ENCODE data around the gene BUB1. TPM values are rescaled to one million over a fixed set of nuclear protein-coding genes. Genes with fewer than 3 reads are reported as not detected.

Gene BUB1
- total RNA-seq, 1 donor from 2014 or later, result 7.1 TPM

DNA sequence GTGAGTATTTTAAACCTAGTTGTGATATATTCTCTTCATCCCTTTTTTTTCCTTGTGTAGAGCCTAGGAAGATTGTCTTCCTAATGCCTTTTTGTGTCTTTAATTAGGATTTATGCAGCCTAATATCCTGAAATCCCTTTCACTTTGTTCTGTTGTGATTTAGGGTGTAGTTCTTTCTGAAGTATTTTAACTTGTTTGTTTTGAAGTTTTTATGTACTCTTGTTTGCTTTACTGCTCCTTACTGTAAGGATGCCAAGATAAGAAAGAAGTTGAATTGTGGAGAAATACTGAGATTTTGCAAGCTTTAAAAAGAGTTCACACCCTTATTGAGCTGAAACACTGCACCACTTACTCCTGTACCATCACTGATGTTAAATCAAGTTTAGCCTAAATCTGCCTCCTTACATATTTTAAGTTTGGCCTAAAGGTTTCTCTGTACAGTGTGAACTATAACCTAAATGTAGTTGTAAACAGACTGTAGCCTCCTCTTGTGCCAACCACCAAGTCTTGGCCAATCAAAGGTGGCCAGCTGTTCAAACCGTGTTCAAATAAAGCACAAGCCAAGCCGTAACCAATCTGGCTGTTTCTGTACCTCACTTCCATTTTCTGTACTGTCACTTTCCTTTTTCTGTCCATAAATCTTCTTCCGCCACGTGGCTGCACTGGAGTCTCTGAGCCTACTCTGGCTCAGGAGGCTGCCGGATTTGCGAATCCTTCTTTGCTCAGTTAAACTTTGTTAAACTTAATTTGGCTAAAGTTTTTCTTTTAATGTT, 36.8 kb upstream of the BUB1 start:
- DNase-seq (ENCODE audit: low spot score), result no peak
- peaks cover 4% of the 10 kb centered on the region for H3K36me3 Mint-ChIP-seq (ENCODE audit: low read depth)
- H3K4me3 Mint-ChIP-seq (ENCODE audit: unreplicated experiment), result no peak overlapping the region
- no peak overlapping the region for H3K27ac Mint-ChIP-seq (ENCODE audit: unreplicated experiment)
- peaks cover 45% of the 10 kb centered on the region for H3K27me3 Mint-ChIP-seq (ENCODE audit: low read depth)
- peaks cover 3% of the 10 kb centered on the region for H3K9me3 Mint-ChIP-seq (ENCODE audit: low read depth)
- TF ChIP-seq, protein P1, sequence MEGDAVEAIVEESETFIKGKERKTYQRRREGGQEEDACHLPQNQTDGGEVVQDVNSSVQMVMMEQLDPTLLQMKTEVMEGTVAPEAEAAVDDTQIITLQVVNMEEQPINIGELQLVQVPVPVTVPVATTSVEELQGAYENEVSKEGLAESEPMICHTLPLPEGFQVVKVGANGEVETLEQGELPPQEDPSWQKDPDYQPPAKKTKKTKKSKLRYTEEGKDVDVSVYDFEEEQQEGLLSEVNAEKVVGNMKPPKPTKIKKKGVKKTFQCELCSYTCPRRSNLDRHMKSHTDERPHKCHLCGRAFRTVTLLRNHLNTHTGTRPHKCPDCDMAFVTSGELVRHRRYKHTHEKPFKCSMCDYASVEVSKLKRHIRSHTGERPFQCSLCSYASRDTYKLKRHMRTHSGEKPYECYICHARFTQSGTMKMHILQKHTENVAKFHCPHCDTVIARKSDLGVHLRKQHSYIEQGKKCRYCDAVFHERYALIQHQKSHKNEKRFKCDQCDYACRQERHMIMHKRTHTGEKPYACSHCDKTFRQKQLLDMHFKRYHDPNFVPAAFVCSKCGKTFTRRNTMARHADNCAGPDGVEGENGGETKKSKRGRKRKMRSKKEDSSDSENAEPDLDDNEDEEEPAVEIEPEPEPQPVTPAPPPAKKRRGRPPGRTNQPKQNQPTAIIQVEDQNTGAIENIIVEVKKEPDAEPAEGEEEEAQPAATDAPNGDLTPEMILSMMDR (IDR thresholded peaks at IDR 0.05), result no peak
- peaks cover 17% of the 10 kb centered on the region for H3K4me1 Mint-ChIP-seq (ENCODE audit: low read depth)

DNA sequence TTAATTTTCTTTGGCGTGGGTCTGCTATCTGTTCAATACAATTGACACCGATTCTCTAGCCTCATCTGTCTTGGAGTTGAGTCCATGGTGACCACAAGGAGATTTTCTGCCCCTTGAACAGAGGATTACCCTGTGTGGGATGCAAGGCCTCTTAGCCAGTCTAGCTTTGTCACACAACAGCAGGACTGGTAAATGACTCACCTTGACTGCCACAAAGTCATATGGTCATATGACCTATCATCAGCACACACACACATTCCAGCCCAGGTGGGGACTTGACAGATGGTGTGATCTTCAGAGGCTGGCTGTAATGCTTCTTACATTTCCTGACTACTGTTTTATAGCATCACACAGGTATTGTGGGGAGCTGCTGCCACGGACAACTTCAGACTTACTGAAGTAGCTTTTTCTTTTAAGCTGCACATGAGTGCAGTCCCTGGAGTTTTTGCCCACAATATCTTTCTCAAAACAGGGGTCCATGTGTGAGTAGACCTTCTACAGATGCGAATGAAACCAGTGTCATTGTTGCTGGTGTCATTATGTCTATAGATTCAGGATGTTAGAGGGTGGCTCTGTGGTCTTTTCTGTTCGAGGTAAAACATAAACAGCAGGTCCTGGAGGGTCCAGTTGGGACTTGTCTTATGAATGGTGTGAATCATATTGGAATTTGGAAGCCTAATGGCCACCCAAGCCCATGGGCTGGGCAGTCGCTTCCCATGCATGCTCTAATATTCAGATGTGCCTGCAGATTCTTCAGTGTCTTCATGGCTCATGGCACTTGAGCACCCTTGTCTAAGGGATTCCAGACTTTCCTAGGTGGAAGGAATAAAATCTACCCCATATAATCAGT, 35.9 kb upstream of the BUB1 start:
- Mint-ChIP-seq H3K4me1 (ENCODE audit: low read depth) (peaks cover 17% of the 10 kb centered on the region), H3K27me3 (ENCODE audit: low read depth) (peaks cover 53% of the 10 kb centered on the region), H3K4me3 (ENCODE audit: unreplicated experiment) (no peak overlapping the region), H3K27ac (ENCODE audit: unreplicated experiment) (no peak overlapping the region), H3K9me3 (ENCODE audit: low read depth) (peaks cover 3% of the 10 kb centered on the region), H3K36me3 (ENCODE audit: low read depth) (peaks cover 4% of the 10 kb centered on the region)
- no peak for DNase-seq (ENCODE audit: low spot score)
- TF ChIP-seq, protein P1 (IDR thresholded peaks at IDR 0.05), result no peak

DNA sequence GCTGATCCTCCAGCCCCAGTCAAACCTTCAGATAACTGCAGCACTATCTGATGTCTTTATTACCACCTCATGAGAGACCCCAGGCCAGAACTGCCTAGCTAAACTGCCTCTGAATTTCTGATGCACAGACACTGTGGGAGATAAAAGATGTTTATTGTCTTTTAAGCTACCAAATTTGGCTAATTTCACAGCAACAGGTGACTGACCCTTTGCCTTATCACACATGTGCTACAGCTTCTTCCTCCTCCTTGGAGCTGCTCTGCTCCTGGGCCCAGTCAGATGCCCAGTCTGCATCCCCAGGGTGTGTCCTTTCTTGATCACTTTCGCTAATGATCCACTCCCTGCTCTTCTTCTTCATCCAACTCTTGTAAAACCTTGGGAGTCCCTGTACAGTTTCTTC, 34.9 kb upstream of the BUB1 start:
- H3K4me1 Mint-ChIP-seq (ENCODE audit: low read depth), result peaks cover 11% of the 10 kb centered on the region
- H3K4me3 Mint-ChIP-seq (ENCODE audit: unreplicated experiment), result no peak overlapping the region
- H3K27ac Mint-ChIP-seq (ENCODE audit: unreplicated experiment), result no peak overlapping the region
- no peak for DNase-seq (ENCODE audit: low spot score)
- H3K9me3 Mint-ChIP-seq (ENCODE audit: low read depth), result peaks cover 3% of the 10 kb centered on the region
- TF ChIP-seq, protein P1 (IDR thresholded peaks at IDR 0.05), result no peak
- peaks cover 4% of the 10 kb centered on the region for H3K36me3 Mint-ChIP-seq (ENCODE audit: low read depth)
- peaks cover 63% of the 10 kb centered on the region for H3K27me3 Mint-ChIP-seq (ENCODE audit: low read depth)

DNA sequence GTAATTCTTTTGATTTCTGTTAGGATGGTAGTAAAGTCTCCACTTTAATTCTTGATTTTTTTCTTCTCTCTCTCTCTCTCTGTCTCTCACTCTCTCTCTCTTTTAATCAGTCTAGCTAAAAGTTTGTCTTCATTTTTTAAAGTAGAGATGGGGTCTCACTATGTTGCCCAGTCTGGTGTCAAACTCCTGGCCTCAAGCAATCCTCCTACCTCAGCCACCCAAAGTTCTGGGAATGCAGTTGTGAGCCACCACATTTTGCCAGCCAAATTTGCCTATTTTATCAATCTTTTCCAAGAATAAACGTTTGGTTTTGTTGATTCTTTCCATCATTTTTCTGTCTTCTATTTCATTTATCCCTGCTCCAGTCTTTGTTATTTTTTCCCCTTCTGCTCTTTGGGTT, 30.6 kb upstream of the BUB1 start:
- no peak overlapping the region for H3K4me3 Mint-ChIP-seq (ENCODE audit: unreplicated experiment)
- H3K4me1 Mint-ChIP-seq (ENCODE audit: low read depth), result no peaks in the 10 kb centered on the region
- TF ChIP-seq, protein P1 (IDR thresholded peaks at IDR 0.05), result no peak
- no peak for DNase-seq (ENCODE audit: low spot score)
- H3K36me3 Mint-ChIP-seq (ENCODE audit: low read depth), result peaks cover 4% of the 10 kb centered on the region
- no peak overlapping the region for H3K27ac Mint-ChIP-seq (ENCODE audit: unreplicated experiment)
- peaks cover 74% of the 10 kb centered on the region for H3K27me3 Mint-ChIP-seq (ENCODE audit: low read depth)
- H3K9me3 Mint-ChIP-seq (ENCODE audit: low read depth), result peaks cover 3% of the 10 kb centered on the region

DNA sequence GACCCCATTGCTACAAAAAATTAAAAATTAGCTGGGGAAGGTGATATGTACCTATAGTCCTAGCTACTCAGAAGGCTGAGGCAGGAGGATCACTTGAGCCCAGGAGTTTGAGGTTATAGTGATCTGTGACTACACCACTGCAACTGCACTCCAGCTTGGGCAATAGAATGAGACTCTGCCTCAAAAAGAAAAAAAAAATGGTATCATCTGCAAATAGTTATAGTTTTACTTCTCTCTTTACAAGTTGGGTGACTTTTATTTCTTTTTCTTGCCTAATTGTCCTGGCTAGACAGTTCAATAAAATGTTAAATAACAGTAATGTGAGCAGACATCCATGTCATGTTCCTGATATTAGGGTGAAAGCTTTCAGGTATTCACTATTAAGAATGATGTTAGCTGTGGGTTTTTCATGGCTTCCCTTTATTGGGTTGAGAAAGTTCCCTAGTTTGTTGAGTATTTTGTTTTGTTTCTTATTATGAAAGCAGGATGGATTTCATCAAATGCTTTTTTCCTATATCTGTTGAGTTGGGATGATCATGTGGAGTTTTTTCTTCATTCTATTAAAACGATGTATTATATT, 29.6 kb upstream of the BUB1 start:
- TF ChIP-seq, protein P1 (IDR thresholded peaks at IDR 0.05), result no peak
- DNase-seq (ENCODE audit: low spot score), result no peak
- H3K4me1 Mint-ChIP-seq (ENCODE audit: low read depth), result no peaks in the 10 kb centered on the region
- H3K27ac Mint-ChIP-seq (ENCODE audit: unreplicated experiment), result no peak overlapping the region
- H3K9me3 Mint-ChIP-seq (ENCODE audit: low read depth), result no peaks in the 10 kb centered on the region
- H3K36me3 Mint-ChIP-seq (ENCODE audit: low read depth), result peaks cover under 1% of the 10 kb centered on the region
- peaks cover 73% of the 10 kb centered on the region for H3K27me3 Mint-ChIP-seq (ENCODE audit: low read depth)
- H3K4me3 Mint-ChIP-seq (ENCODE audit: unreplicated experiment), result no peak overlapping the region

Data from chondrocyte (in vitro differentiated cells).